LoVo (cell line): ENCODE measurements around the gene MON1A.
"Not testable (repeated sequence)": the region's sequence is repeated elsewhere in the genome, so short reads cannot be mapped to it uniquely, and the experiment has no call there.

Experiments
- DNase-seq: peaks from one replicate; pipeline ENCODE4 v3.0.0-alpha.2; 2016; ENCODE audit warnings: low spot score

MON1A gene

GRCh38 chr3:49917806-49918590 is 11.6 kb downstream of the MON1A start:
- DNase-seq, result not testable (repeated sequence)

DNA sequence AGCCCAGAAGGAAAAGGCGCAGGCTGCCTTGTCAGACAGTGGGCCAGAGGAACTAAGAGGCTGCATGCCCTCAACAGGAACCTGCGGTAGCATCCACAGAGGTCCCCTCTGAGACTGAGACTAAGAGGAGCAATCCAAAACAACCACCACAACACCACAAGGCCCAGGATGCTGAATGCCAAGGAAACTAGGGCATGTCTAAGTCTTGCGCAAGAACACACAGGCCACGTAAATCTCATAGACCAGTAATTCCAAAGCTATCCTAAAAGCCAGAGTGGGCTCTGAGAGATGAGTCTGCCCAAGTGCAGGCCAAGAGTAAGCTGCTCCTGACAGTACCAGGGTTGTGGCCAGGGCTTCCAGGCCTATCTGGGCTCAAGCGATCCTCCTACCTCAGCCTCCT is 12.9 kb downstream of the MON1A start:
- no peak for DNase-seq

DNA sequence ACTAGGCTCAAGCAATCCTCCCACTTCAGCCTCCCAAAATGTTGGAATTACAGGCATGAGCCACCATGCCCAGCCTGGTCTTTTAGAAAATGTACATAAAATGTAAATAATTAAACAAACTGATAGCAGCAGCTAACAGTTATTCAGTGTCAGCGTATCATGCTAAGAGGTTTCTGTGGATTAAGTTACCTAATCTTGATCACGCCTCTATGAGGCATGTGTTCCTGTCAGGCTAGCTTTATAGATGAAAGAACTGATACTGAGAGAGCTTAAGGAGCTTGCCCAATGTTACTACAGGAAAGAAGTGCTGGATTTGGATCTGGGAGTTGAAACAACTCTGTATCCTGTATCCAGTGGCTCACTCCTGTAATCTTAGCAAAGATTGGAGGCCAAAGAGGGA is 14.7 kb downstream of the MON1A start:
- DNase-seq, result no peak

DNA sequence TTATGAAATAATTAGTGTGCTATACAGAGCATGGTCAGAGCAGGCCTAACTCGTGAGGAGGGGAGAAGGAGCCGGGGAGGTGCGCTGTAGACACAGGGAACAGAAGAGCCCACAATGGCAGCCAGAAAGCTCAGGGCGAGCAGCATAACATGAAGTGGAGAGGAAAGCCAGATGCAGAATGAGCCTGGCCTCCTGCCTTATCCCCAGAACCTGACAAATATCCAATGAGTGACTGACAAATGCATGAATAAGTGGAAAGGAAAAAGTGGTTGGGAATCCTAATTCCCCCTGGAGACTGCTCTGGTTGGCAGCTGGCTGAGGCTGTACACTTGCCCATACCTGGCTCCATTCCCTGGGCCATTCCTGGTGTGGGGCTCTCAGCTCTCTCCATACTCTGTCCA is 16.7 kb downstream of the MON1A start:
- no peak for DNase-seq

- no peak for DNase-seq
Observed at GRCh38 chr3:49911611-49912010, 18.0 kb downstream of the MON1A start.

- DNase-seq, result no peak
Observed at GRCh38 chr3:49911124-49911420, 18.5 kb downstream of the MON1A start.

DNA sequence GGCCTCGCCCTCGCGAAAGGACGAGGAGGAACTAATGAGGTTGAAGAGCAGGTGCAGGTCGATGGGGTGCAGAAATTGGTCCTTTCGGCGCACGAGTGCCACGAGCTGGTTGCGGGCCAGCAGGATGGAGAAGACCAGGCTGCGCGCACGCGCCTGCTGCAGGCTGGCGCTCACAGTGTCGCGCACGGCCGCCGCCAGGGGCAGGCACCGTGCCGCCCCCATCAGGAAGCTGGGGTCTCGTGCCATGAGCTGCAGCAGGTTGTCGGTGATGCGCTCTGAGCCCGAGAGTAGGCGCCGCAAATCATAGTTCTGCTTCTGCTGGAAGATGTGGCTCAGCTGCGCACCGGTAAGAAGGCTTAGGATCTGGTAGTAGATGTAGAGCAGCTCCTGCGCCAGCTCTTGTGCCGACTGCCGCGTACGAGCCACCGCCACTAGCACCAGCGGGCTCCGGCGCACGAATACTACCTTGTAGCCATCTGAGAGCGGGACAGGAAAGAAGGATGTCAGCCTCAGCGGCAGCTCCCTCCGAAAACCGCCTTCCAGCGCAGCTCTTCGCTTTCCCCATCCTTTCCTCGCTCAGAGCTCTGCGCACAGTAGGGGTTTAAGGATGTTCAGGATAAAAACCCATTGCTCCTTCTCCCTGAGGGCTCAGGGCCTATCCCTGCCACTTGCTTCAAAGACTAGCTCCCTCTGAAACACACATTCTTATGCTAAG is 19.0 kb downstream of the MON1A start:
- DNase-seq, result no peak

DNA sequence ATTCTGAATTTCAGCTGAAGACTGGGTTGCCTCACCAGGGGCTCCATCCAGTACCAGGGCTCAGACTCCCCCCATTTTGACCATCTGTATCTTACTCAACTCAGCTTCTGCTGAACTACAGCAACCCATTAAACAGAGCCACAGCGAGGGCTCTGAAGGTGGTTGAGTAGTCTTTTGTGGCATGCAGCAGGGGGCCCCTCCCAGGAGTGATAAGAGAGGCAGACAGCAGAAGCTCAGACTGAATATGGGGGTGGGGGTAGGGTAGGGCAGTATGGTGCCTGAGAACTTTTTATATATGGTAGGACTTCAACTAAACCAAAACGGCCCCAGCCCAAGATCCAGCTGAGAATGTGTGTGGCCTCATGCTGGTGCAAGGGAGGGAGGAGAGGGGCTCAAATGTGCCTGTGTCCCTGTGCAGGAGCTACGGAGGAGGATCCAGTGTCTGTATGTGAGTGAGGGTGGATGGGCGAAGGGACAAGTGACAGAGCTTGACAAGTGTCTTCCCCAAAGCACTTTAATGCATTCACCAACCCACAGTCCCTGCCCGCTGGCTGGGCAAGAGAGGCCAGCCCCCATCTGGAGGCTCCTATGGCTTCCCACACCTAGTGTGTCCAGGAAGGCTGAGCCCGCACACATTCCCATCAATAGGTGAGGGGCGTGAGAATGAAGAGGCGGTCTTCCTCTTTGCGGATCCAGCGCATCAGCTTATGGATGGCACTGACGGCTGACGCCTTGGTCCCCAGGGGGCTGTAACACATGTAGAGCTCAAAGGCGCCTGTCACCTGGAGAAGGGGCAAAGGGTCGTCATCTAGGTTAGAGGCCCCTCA is 21.0 kb downstream of the MON1A start:
- no peak for DNase-seq

GRCh38 chr3:49906073-49906743 is 23.4 kb downstream of the MON1A start:
- peak; percentile 83 for DNase-seq

GRCh38 chr3:49904448-49904847 is 25.2 kb downstream of the MON1A start:
- DNase-seq, result not testable (repeated sequence)

GRCh38 chr3:49903451-49904424 is 25.9 kb downstream of the MON1A start, which contains the start of gene MST1R:
Gene MST1R, minus strand, starts transcription at chr3:49903873. Its CDS starts 264 bp downstream, at chr3:49903609.
- DNase-seq, result peak; percentile 92

DNA sequence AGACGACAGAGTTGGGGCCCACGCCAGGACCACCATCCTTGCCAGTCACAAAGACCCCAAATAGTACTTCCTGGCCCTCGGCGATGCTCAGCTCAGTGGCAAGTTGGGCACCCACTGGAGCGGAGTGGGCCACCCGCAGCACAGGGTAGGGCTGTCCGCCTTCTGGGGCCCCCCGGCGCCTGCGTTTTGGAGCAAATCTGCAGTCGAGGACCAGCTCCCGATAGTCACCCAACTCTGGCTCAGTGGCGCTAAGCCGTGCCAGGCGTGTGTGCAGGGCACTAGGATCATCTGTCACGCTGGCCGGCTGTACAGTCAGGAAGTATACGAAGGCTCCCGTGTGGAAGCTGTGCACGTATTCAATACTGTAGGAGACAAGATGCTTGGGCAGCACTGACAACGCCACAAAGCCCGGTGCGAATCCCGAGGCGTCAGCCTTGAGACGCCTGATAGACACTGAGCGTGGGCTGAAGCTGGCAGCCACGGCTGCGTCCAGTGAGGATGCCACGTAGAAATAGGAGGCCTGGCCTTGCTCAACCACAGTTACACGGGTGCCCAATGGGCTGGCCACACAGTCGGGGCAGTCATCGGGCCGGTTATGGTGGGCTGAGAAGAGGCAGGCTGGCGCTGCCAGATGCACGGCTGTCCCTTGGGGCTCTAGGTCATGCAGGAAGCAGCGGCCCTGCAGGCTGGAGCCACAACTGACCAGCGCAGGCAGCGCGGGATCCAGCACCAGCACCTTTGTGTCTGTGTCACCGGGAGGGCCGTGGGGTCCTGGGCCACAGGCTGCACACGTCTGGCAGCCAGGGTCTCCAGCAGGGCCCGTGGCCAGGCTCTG is 26.9 kb downstream of the MON1A start:
- no peak for DNase-seq

DNA sequence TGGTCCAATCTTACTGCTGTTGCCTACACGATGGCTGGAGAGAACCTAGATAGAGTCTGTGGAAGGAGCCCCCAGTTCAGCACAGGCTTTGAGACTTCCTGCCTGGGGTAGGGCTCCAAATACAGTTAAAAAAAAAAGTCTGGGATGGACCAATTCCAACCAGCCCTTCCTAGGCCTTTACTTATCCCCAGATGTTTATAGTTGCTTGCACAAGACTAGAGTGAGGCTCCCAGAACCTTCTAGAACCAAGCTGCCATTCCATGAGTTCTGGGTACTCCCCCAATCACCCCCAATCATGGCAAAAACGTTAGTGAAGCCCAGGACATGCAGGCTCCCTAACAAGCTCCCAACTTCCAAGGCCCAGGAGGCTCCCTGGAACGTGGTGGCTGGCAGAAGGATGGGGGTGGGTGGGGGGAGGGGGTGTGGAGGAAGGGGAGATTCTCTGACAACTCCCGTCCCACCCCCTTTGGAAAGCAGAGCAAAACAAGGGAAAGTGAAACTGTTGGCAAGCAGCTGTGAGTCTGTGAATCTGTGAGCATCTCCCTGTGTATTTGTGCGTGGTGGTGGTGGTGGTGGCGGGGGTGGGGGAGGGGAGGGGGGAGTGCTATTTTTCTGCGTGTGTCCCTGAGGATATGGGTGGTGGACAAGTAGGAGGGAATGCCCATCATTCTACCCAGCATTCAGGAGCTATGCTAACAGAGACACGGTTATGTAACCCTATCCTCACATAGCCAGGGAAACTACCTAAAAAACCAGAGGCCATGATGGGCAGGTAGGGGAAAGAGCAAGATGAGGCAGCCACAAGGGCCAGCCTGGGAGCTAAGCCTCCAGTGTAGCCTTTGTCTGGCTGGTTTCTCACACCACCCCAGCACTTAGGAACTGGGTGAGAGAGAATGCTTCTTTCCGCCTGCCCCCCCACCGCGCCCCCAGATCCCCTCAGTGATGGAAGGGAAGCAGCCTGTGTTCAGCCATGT is 28.0 kb downstream of the MON1A start:
- no peak for DNase-seq

DNA sequence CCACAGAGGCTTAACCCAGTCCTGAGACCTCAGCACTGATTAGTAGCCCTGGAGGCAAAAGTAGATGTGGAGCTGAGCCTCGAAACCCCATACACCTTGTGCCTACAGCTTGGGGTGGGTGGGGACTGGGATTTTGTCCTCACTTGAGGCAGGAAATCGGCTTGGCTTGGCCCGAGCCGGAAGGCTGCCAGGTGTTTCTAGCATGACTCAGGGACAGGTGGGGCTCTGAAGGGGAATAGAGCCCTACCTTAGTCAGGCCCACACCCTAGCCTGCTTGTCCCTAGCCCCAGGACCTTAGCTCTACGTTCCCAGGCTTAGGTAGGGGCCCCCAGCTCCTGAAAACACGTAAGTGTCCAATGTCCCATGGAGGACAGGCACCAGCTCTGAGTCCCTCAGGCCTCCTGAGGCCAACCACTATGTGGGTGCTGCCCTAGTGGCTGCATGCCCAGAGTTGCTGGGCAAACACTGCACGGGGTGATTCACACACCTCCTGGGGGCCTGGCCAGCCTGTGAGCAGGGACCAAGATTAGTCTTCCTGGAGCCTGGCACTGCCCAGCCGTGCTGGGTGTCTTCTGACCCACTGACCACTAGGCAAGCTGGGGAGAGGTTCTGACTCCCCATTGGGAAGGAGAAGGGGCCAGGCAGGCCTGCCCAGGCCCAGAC is 29.0 kb downstream of the MON1A start:
- DNase-seq, result peak; percentile 96

GRCh38 chr3:49899815-49900214 is 29.8 kb downstream of the MON1A start:
- no peak for DNase-seq

DNA sequence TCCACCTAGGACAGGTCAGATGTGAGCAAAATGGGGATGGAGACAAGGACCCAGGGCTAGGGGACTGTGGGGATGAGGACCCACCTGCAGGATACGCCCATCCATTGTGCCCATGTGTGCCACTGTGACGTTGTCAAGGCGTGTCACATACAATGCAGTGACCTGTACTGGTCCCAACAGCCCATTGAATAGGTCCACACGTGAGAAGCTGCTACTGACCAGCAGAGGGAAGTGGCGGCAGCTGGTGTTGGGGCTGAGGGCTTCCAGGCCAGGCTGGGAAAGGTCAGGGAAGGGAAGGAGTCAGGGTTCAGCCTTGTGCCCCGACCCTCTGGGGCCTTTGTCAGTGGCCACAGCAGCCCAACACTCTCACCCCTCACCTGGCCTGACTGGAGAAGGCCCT is 30.6 kb downstream of the MON1A start:
- no peak for DNase-seq

DNA sequence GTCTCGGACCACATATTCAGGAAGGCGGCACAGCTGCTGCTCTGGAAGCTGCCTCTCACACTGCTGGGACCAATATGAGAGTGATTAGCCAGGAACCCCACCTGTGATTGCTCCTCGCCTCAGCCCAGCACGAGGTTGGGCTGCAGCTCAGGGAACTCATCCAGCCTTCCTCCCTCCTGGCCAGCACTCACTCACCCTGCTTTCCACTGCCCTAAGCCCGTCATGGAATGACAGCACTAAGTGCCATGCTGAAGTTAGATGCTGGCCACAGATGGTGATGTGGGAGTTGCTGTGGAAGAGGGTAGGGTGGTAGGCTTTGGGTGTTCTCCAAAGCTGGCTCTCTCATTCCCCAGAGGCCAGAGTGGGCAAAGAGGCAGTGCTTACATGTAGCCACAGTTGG is 33.3 kb downstream of the MON1A start:
- DNase-seq, result no peak

DNA sequence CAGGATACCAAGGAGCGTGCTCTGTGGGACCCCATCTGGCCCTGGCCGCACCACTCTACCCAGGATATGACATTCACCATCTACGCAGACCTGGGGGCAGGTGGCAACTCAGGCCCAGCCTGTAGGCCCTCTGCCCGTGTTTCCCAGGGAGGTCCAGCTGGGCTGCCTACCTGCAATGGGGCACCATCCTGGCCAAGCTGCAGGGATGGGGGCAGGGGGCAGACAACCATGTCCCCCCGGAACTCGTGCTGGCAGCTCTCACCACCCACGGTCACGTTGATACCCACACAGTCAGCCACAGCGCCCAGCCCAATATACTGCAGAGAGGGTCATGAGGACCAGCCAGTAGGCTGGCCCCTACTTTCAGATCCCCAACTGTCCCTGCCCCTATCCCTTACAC is 33.8 kb downstream of the MON1A start:
- no peak for DNase-seq
